Body of pancreas (tissue), 4 donors: ENCODE measurements around the gene SIM1. TPM values are rescaled to one million over a fixed set of nuclear protein-coding genes. Genes with fewer than 3 reads are reported as not detected.

Source experiments
- ATAC-seq: fragments of 150-250 bp; one replicate; pipeline ENCODE4 v1.9.1; 2016
- DNase-seq, 4 donors: peaks; one replicate each; pipeline ENCODE4 v3.0.0-alpha.2; 2019
- H3K27ac ChIP-seq, 4 donors: fragments of 200-600 bp; sonication (generic); 1 replicate in 3 of 4; 2 replicates in 1 of 4; pipeline versions ENCODE4 v1.5.1 to v1.6.1; 2016 to 2019; ENCODE audit warnings: mild to moderate bottlenecking in 1 of 4, mixed read lengths in 1 of 4, moderate library complexity in 1 of 4
- H3K27me3 ChIP-seq, 2 donors: fragments of 200-600 bp; sonication (generic); one replicate each; pipeline ENCODE4 v1.6.0; 2016; ENCODE audit warnings: mild to moderate bottlenecking in 1 of 2
- H3K36me3 ChIP-seq, 2 donors: fragments of 200-600 bp; sonication (generic); replicated peaks in 1 of 2; 2 replicates each; pipeline ENCODE4 v1.5.1; 2016; ENCODE audit warnings: low read depth in 2 of 2; ENCODE audit not compliant: insufficient read depth in 1 of 2
- H3K4me1 ChIP-seq: fragments of 200-600 bp; sonication (generic); one replicate; pipeline ENCODE4 v1.6.0; 2016
- H3K4me3 ChIP-seq, 2 donors: fragments of 200-600 bp; sonication (generic); 1 replicate in 1 of 2; 2 replicates in 1 of 2; pipeline ENCODE4 v1.5.1; 2016 to 2019
- H3K9me3 ChIP-seq, 3 donors: fragments of 200-600 bp; sonication (generic); 1 replicate in 2 of 3; 2 replicates in 1 of 3; pipeline ENCODE4 v1.5.1; 2016
- POLR2A ChIP-seq, 3 donors: fragments of 450-650 bp; IDR thresholded peaks; one replicate each; pipeline ENCODE4 v1.6.1; 2016; ENCODE audit warnings: antibody characterized with exemption in 3 of 3, mild to moderate bottlenecking in 2 of 3
- WGBS, 2 donors: methylation state at CpG; one replicate each; pipeline ENCODE4 v1.1.5; 2017; 5-methylcytosine and 5-hydroxymethylcytosine counted together
- intact Hi-C: fragments of 100-400 bp; cut with DNase I; formaldehyde crosslinking; loops from one replicate; pipeline ENCODE4 v1.15.1; 2023
- total RNA-seq, 2 donors: library from RNA; depleted of rRNA; stranded (reverse); fragments of >200 nt; gene quantifications; one replicate each; pipeline ENCODE4 v1.1.0, GENCODE V29; 2016
- TF ChIP-seq, protein P1 (sequence below), 7 experiments: fragments of 450-650 bp in 4 of 7; fragments of 200-600 bp in 3 of 7; sonication (generic) in 3 of 7; IDR thresholded peaks; one replicate each; pipeline ENCODE4 v1.5.1; 2016 to 2019; ENCODE audit warnings: antibody characterized with exemption in 7 of 7

The SIM1 gene
- total RNA-seq, 2 donors from 2014 or later: 3.6 to 6.9 TPM

DNA sequence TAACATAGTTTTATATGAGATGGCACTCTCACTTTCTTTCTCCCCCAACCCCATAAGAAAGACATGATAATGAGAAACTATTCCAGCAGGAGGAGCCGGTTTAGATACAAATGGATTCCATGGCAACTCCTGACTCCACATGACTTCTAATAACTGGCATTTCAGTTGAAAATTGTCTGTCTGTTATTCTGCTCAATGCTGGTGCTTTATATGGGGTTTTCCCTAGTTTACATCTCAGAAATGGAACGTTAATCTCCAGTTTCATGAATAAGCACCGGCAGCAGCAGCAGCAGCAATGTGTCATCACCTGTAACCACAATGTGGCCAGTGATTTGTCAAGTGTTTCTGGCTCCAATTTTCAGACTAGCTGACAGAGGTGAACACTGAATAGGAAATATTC, 8.0 kb upstream of the SIM1 start:
- H3K27ac ChIP-seq: no peak overlapping the region
- intact Hi-C loops: no loop called here
- no peak for TF ChIP-seq POLR2A (IDR thresholded peaks at IDR 0.05)
- TF ChIP-seq, protein P1, sequence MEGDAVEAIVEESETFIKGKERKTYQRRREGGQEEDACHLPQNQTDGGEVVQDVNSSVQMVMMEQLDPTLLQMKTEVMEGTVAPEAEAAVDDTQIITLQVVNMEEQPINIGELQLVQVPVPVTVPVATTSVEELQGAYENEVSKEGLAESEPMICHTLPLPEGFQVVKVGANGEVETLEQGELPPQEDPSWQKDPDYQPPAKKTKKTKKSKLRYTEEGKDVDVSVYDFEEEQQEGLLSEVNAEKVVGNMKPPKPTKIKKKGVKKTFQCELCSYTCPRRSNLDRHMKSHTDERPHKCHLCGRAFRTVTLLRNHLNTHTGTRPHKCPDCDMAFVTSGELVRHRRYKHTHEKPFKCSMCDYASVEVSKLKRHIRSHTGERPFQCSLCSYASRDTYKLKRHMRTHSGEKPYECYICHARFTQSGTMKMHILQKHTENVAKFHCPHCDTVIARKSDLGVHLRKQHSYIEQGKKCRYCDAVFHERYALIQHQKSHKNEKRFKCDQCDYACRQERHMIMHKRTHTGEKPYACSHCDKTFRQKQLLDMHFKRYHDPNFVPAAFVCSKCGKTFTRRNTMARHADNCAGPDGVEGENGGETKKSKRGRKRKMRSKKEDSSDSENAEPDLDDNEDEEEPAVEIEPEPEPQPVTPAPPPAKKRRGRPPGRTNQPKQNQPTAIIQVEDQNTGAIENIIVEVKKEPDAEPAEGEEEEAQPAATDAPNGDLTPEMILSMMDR (IDR thresholded peaks at IDR 0.05): no peak
- 50 to 61% methylated on average over 3 of the region's 3 CpGs for WGBS, 2 donors
- H3K27me3 ChIP-seq: no peaks in the 10 kb centered on the region
- H3K9me3 ChIP-seq: no peaks in the 10 kb centered on the region
- no peaks in the 10 kb centered on the region for H3K4me1 ChIP-seq
- no peak overlapping the region for H3K4me3 ChIP-seq
- DNase-seq: no peak
- H3K36me3 ChIP-seq: no peaks in the 10 kb centered on the region
- no peak for ATAC-seq

DNA sequence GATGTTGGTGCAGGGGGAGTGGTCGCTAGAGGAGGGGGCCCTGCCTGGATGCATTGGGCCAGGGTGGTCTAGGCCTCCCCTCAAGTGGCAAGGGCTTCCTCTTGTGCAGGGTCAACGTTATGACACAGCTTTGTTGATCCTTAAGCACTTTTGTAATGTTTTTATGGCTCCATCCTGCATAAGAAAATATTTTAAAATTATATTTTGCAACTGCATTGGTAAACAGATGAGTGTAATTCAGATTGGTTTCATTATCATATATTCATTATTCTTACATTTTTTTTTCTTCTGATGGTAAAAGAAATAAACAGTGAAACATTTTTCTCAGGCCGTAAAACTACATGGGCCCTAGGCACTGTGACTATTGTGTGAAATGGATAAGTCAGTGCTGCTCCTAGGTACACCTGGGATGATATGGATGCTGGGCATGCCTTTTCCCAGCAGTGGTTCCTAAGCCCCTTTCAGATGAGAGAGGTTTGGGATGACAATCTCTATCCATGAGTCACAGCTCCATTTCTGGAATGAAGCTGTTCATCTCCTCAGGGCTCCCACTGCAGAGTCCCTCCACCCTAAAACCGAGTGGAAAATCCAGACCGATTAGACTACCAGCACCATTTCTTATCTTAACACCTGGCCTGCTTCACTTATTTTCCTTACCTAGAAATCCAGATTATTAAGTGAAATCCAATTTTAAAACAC, 5.8 kb upstream of the SIM1 start:
- 49 to 53% methylated on average over 5 of the region's 5 CpGs for WGBS, 2 donors
- no peak for ATAC-seq
- no peaks in the 10 kb centered on the region for H3K9me3 ChIP-seq
- intact Hi-C loops: no loop called here
- no peaks in the 10 kb centered on the region for H3K4me1 ChIP-seq
- H3K36me3 ChIP-seq: no peaks in the 10 kb centered on the region
- no peak overlapping the region for H3K27ac ChIP-seq
- no peak overlapping the region for H3K4me3 ChIP-seq
- no peaks in the 10 kb centered on the region for H3K27me3 ChIP-seq
- TF ChIP-seq POLR2A (IDR thresholded peaks at IDR 0.05): no peak
- TF ChIP-seq, protein P1 (IDR thresholded peaks at IDR 0.05): no peak
- no peak for DNase-seq

DNA sequence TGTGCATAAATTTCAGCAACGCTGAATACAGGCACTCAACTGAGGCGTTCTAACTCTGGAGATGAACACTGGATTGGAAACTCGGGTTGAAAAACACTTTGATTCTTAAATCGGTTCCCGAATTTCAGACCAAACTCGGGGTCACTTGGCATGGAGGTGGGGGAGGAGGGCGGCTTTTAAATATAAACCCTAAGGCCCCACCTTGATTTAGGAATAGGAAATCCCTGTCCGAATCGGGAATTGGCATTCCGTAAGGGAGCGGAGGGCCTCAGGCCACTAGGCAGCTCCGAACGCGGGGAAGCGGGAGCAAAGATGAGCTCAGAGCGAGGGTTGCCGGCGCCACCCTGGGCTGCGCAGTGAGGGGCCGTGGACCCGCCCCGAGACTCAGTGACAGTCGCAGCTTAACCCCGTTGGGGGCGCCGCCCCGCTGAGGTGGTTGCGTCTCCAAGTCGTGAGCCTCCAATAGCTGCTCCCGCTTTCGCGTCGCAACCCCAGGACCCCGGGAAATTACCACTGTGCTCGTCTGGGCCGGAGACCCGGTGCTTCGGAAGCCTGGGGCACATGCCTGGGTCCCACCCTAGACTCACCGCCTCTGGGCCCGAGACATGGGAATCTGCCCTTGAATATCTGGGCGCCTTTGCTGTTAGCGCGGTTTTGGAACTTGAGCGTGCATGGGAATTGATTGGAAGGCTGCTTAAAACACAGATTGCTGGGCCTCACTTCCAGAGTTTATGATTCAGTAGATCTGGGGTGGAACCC, 4.6 kb upstream of the SIM1 start:
- ATAC-seq: no peak
- peaks cover 0 to 11% of the 10 kb centered on the region in 2 donors for H3K27me3 ChIP-seq
- H3K4me1 ChIP-seq: peaks cover 9% of the 10 kb centered on the region
- DNase-seq: no peak
- H3K4me3 ChIP-seq: no peak overlapping the region
- no peak for TF ChIP-seq POLR2A (IDR thresholded peaks at IDR 0.05)
- TF ChIP-seq, protein P1 (IDR thresholded peaks at IDR 0.05): no peak
- no peaks in the 10 kb centered on the region for H3K9me3 ChIP-seq
- WGBS, 2 donors: 50 to 75% methylated on average over 24 to 39 of the region's 44 CpGs
- no peaks in the 10 kb centered on the region for H3K36me3 ChIP-seq
- intact Hi-C loops: no loop called here
- H3K27ac ChIP-seq: no peak overlapping the region

DNA sequence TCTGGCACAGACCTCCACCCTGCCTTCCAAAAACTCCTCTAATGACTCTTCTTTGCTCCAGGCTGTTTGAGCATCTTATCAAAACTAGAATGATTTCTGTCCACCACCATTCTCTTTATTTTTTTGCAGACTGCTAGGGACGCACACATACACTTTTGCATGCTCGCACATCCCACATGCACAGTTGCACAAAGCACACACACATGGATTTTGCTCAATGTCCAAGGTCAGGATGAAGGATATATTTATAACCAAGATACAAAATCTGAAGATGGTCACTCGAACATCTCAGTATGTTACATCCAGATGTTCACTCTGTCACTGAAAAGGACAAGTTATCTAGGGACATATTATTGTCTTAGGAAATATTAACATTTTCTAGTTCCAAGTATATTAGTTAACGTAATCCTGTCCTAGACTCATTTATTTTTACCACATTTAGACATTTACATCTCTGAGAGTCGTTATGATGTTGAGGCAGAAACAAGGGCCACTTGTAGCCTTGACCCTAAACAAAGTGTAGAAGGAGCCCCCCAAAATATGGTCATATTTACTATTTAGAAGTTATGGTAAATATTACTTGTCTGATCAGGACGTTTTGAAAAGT, 3.4 kb upstream of the SIM1 start:
- Histone ChIP-seq H3K27ac (no peak overlapping the region), H3K36me3 (no peaks in the 10 kb centered on the region), H3K4me3 (no peak overlapping the region), H3K27me3 (peaks cover 0 to 21% of the 10 kb centered on the region in 2 donors), H3K9me3 (no peaks in the 10 kb centered on the region), H3K4me1 (peaks cover 11% of the 10 kb centered on the region)
- DNase-seq (no peak), ATAC-seq (no peak)
- intact Hi-C loops: no loop called here
- WGBS, 2 donors: 59 to 68% methylated on average over 6 of the region's 6 CpGs
- no peak for TF ChIP-seq POLR2A (IDR thresholded peaks at IDR 0.05)
- TF ChIP-seq, protein P1 (IDR thresholded peaks at IDR 0.05): no peak
